Kidney (tissue), 14 donors: ENCODE measurements around the gene ARHGEF7. TPM values are rescaled to one million over a fixed set of nuclear protein-coding genes. Genes with fewer than 3 reads are reported as not detected.

Experiments used
- DNase-seq, 5 donors: peaks; one replicate each; pipeline ENCODE4 v3.0.0-alpha.2; 2013 to 2020
- FAIRE-seq: peaks from 2 replicates; lab custom pipeline; 2012; peaks lifted over from hg19 to GRCh38; lab: Jason Lieb, UNC
- H3K27ac ChIP-seq, 2 donors: one replicate each; pipeline ENCODE4 v1.7.0; 2013; ENCODE audit warnings: low read depth in 2 of 2, low read length in 2 of 2, inconsistent platforms in 1 of 2
- H3K27me3 ChIP-seq: one replicate; pipeline ENCODE4 v1.7.1; 2013; ENCODE audit warnings: low read length, inconsistent platforms; ENCODE audit not compliant: control insufficient read depth, insufficient read depth
- H3K36me3 ChIP-seq, 3 donors: one replicate each; pipeline versions ENCODE4 v1.7.0 to v1.7.1; 2013; ENCODE audit warnings: low read length in 3 of 3, control low read depth in 1 of 3, inconsistent platforms in 1 of 3; ENCODE audit not compliant: insufficient read depth in 3 of 3, control insufficient read depth in 2 of 3
- H3K4me1 ChIP-seq, 3 donors: one replicate each; pipeline versions ENCODE4 v1.7.0 to v1.7.1; 2013; ENCODE audit warnings: low read length in 3 of 3, inconsistent platforms in 1 of 3, low read depth in 1 of 3; ENCODE audit not compliant: control insufficient read depth in 2 of 3, insufficient read depth in 2 of 3
- H3K4me3 ChIP-seq, 3 donors: one replicate each; pipeline versions ENCODE4 v1.7.0 to v1.8.1; 2013; ENCODE audit warnings: low read length in 3 of 3, control low read depth in 1 of 3, inconsistent platforms in 1 of 3
- H3K9ac ChIP-seq, 3 donors: one replicate each; pipeline versions ENCODE4 v1.7.0 to v1.7.1; 2013; ENCODE audit warnings: low read length in 3 of 3, control low read depth in 1 of 3, inconsistent platforms in 1 of 3
- H3K9me3 ChIP-seq, 3 donors: one replicate each; pipeline versions ENCODE4 v1.7.0 to v1.7.1; 2013; ENCODE audit warnings: low read length in 3 of 3, control low read depth in 1 of 3, inconsistent platforms in 1 of 3; ENCODE audit not compliant: control insufficient read depth in 2 of 3, insufficient read depth in 1 of 3
- CTCF ChIP-seq: IDR thresholded peaks from 3 replicates; pipeline ENCODE4 v1.5.1; 2012; ENCODE audit warnings: mild to moderate bottlenecking, moderate library complexity, borderline replicate concordance; ENCODE audit not compliant: insufficient read depth; ENCODE audit errors: extremely low read depth
- intact Hi-C: fragments of 100-400 bp; cut with DNase I; formaldehyde crosslinking; loops from one replicate; pipeline ENCODE4 v1.11.1; 2022
- polyA plus RNA-seq: library from polyadenylated mRNA; stranded (reverse); fragments of 350-450 nt; fragmentation: Illumina TruSeq; extraction: RNeasy Lipid Tissue Mini Kit (QIAGEN cat#74804); gene quantifications from one replicate; pipeline ENCODE4 v1.2.3, GENCODE V29; 2014; ENCODE audit warnings: low read depth, low replicate concordance; ENCODE audit not compliant: insufficient read depth
- total RNA-seq: library from RNA; stranded (reverse); fragmentation: NEBNext Ultra II Directional; extraction: Animal tissue kit (Norgen Biotek cat#: 25700); gene quantifications from one replicate; pipeline ENCODE4 v1.2.1, GENCODE V29; 2021
- donor health status: control.
- donor health status: control.
- donor health status: control.
- donor health status: control.
- donor health status: control.
- donor health status: DM: yes; HTN: yes; CAD: no.
- donor health status: Normal renal cell carcinoma (clear cell type).

The ARHGEF7 gene
- total and polyA plus RNA-seq, 2 donors from 2014 or later: 17.9 to 56.4 TPM

- H3K4me3 ChIP-seq: peak overlapping the region; percentile 22 to 55 (median 27)
Measured at GRCh38 chr13:111204438-111205177, 89.5 kb downstream of the ARHGEF7 start.

GRCh38 chr13:111206148-111206547, 91.0 kb downstream of the ARHGEF7 start:
- H3K27me3 ChIP-seq: no peaks in the 10 kb centered on the region
- FAIRE-seq: no peak
- H3K27ac ChIP-seq: no peak overlapping the region
- H3K4me3 ChIP-seq: no peak overlapping the region
- no peak for DNase-seq
- H3K36me3 ChIP-seq: no peaks in the 10 kb centered on the region
- intact Hi-C loops: no loop called here
- no peak overlapping the region for H3K9ac ChIP-seq
- H3K4me1 ChIP-seq: peaks cover 2 to 19% (median 16%) of the 10 kb centered on the region in 3 donors
- TF ChIP-seq CTCF: no peak
- no peaks in the 10 kb centered on the region for H3K9me3 ChIP-seq

More at GRCh38 chr13:111204438-111205177, 89.5 kb downstream of the ARHGEF7 start:
- H3K4me1 ChIP-seq: peaks cover 0 to 9% (median 5%) of the 10 kb centered on the region in 3 donors
- no peaks in the 10 kb centered on the region for H3K27me3 ChIP-seq
- H3K9me3 ChIP-seq: no peaks in the 10 kb centered on the region
- FAIRE-seq (no peak), DNase-seq (peak in 3 of 5 donors; percentile 42 to 64 (median 61))
- intact Hi-C loops: no loop called here
- H3K27ac ChIP-seq: peak overlapping the region in 1 of 2 donors; percentile 80
- peak overlapping the region in 1 of 3 donors; percentile 62 for H3K9ac ChIP-seq
- H3K36me3 ChIP-seq: peaks cover 0 to 3% (median 0%) of the 10 kb centered on the region in 3 donors
- no peak for TF ChIP-seq CTCF

GRCh38 chr13:111209613-111210012, 94.5 kb downstream of the ARHGEF7 start:
- H3K27me3 ChIP-seq: no peaks in the 10 kb centered on the region
- H3K4me3 ChIP-seq: no peak overlapping the region
- no peak for FAIRE-seq
- H3K27ac ChIP-seq: no peak overlapping the region
- no peaks in the 10 kb centered on the region for H3K9me3 ChIP-seq
- TF ChIP-seq CTCF: no peak
- intact Hi-C loops: no loop called here
- no peak overlapping the region for H3K9ac ChIP-seq
- H3K36me3 ChIP-seq: peaks cover 0 to 2% (median 0%) of the 10 kb centered on the region in 3 donors
- DNase-seq: no peak
- H3K4me1 ChIP-seq: peaks cover 2 to 32% (median 18%) of the 10 kb centered on the region in 3 donors
